Activated effector memory CD4-positive, alpha-beta T cell treated with Interleukin-2 at 50 U/mL for 16 hours (primary cell): ENCODE data around the gene SMCO1.
"Not testable (repeated sequence)": the region's sequence is repeated elsewhere in the genome, so short reads cannot be mapped to it uniquely, and the experiment has no call there.

Source experiments
- DNase-seq: peaks from one replicate; pipeline ENCODE4 v3.0.0-alpha.2; 2020

SMCO1 gene

DNA sequence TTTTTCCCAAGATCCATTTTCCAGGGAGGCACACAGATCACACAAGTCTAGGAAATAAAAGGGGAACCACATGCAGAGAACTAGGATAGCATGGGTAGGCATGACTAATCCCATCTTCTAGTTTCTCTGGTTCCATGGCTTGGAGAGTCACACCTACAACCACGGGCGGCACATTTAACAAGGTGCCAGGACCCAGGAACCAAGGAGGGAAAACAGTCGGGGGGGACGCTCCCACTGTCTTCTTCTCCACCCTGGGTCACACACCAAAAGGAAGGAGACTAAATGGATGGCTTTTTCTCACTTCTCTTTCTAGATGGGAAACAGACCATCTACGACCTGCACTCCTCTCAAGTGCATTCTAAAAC lies 4.6 kb upstream of the SMCO1 start:
- DNase-seq = no peak

- peak; percentile 34 for DNase-seq
Observed at GRCh38 chr3:196518966-196519717, 4.0 kb upstream of the SMCO1 start.

- no peak for DNase-seq
Observed at GRCh38 chr3:196517919-196518318, 2.8 kb upstream of the SMCO1 start.

DNA sequence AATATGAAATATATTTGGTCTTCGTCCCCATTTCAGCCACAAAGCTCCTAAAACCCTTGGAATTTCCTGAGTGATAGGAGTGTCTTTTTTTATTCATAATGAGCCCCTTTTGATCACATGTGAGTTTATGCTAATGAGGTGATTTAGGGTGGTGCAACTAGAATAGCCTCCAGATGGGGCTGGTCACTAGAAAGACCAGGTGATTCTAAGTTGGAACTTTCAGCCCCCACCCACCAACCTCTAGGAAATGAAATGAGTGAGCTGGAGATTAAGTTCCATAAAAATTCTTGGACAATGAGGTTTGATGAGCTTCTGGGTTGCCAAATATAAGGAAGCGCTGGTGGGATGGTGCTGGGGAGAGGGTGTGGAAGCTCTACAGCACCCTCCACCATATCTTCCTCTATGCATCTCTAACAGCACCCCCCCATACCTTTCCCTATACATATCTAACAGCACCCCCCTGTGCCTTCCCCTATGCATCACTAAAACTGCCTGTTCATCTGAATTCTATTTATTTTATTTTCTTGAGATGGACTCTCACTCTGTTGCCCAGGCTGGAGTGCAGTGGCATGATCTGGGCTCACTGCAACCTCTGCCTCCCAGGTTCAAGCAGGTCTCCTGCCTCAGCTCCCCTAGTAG lies 2.1 kb upstream of the SMCO1 start:
- DNase-seq = no peak

DNA sequence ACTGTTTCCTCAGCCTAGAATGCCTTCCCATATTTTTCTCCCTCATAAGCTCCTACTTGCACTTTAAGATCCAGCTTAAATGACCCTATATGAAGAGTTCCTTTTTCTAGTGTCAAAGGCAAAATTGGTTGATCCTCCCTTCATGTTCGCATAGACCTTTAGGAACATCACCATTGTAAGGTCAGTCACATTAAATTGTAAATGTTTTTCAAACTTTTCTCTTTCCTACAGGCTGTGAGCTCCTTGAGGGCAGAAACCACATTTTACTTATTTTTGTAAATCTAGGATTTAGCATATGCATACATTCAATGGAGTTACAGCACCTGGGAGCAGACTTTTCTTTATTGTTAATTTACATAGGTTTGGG lies 813 bp downstream of the SMCO1 start:
- no peak for DNase-seq

DNA sequence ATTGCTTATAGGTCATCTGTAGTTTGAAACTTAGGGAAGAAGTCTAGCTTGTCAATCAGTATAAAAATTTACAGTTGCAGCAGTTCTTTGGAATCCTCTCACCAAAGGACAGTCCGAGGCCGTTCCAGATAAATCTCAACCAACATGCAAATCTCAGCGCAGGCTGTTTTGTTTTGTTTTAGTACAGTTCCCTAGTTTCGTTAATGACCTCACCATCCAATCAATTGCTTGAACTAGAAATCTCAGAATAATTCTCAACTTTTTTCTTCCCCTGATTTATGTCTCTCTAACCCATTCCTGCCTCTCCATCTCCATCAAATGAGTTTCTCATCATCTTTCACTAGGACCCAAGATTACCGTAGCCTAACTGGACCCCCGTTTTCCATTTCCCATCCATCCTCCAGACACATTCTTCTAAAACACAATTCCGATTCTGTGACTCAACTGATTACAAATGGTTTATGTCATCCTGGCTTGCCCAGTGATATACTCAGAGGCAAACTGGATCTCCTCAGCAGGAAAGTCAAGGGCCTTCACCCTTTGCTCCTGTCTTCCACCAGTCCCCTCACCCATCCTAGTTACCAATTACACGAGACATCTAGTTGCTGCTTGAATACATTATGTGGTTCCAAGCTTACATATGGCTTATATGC lies 1.3 kb downstream of the SMCO1 start:
- no peak for DNase-seq

- DNase-seq = not testable (repeated sequence)
Observed at GRCh38 chr3:196511646-196512425, 3.3 kb downstream of the SMCO1 start.

GRCh38 chr3:196511108-196511507 lies 4.0 kb downstream of the SMCO1 start:
- DNase-seq = not testable (repeated sequence)

GRCh38 chr3:196506687-196507086 lies 8.5 kb downstream of the SMCO1 start:
- DNase-seq = no peak

- no peak for DNase-seq
Observed at GRCh38 chr3:196504556-196504955, 10.6 kb downstream of the SMCO1 start.

DNA sequence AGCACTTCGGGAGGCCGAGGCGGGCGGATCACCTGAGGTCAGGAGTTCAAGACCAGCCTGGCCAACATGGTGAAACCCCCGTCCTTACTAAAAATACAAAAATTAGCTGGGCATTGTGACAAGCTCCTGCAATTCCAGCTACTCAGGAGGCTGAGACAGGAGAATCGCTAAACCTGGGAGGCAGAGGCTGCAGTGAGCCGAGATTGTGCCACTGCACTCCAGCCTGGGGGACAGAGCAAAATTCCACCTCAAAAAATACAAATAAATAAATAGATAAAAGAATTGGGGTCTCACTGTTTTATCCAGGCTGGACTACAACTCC lies 11.1 kb downstream of the SMCO1 start:
- DNase-seq = not testable (repeated sequence)

- DNase-seq = peak; percentile 85
Observed at GRCh38 chr3:196503196-196504076, 11.7 kb downstream of the SMCO1 start, which contains the start of gene RNF168. RNF168 (minus strand) TSS chr3:196503768; CDS start chr3:196503173, 595 bp downstream.

DNA sequence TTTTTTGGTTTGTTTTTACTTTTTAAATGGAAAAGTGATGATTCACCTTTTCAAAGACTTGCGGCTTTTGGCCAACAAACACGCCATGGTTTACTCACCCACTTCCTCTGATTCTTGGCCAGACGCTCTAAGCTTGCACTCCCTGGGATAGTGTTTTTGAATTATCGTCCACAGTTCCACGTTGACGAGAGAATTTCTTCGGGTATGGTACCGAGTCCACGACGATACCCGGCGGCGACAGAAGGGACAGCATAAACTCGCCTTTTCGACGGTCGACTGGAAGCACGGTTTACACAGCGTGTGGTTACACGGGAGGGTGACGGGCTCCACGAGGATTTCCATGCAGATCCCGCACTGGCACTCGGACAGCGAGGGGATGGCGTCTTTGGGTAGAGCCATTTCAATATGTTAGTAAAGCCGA lies 12.4 kb downstream of the SMCO1 start:
- DNase-seq = peak; percentile 54

DNA sequence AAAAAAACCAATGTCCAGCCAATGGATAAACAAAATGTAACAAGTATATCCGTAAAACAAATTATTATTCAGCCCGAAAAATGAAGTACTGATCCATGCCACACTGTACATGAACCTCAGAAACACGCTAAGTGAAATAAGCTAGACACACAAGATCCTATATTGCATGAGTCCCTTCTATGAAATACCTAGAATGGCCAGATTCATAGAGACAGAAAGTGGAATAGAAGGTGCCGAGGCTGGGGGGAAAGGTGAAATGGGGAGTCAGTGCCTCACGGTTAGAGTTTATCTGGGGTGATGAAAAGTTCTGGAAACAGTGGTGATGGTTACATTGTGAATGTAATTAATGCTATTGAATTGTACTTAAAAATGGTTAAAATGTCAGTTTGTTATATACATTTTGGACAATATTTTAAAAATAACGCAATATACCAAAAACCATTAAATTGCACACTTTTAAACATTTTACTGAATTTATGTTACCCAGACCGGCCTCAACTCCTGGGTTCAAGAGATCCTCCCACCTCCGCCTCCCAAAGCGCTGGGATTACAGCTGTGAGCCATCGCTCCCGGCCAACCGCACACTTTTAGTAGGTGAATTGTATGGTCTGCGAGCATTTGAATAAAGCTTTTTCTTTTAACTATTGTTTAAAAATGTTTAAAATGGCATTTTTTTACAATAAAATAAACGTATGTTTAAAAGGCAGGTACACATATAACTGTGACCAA lies 13.7 kb downstream of the SMCO1 start:
- no peak for DNase-seq

GRCh38 chr3:196499807-196500524 lies 15.2 kb downstream of the SMCO1 start:
- DNase-seq = no peak

- no peak for DNase-seq
Observed at GRCh38 chr3:196499061-196499460, 16.1 kb downstream of the SMCO1 start.

- DNase-seq = no peak
Observed at GRCh38 chr3:196498297-196498696, 16.8 kb downstream of the SMCO1 start.

- DNase-seq = no peak
Observed at GRCh38 chr3:196496183-196496582, 19.0 kb downstream of the SMCO1 start.

- DNase-seq = no peak
Observed at GRCh38 chr3:196493292-196493691, 21.9 kb downstream of the SMCO1 start.

GRCh38 chr3:196492080-196492479 lies 23.1 kb downstream of the SMCO1 start:
- DNase-seq = no peak

DNA sequence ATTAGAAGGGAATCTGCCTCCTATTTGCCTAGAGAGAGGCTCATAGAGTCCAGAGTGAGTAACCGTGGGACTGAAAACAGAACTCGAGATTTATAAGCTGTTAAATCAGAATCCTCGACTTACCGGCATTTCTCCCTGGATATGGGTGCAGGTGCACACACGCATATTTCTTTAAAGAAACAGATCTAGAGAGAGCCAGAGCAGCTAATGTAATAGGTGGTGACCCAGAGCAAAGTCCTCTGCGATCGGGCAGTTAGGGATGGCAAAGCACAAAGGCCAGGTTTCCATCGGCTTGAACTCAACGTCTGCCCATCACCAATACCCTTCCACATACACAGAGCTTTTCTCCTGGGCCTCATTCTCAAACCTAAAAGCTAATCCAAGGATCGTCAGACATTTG lies 25.4 kb downstream of the SMCO1 start:
- DNase-seq = no peak
